Adrenal gland (tissue), 12 donors: Measurements from ENCODE around the gene RPL3. TPM values are rescaled to one million over a fixed set of nuclear protein-coding genes. Genes with fewer than 3 reads are reported as not detected.

Experiments used
- DNase-seq, 7 donors: peaks; one replicate each; pipeline ENCODE4 v3.0.0-alpha.2; 2019 to 2020
- H3K27ac ChIP-seq, 5 donors: fragments of 200-600 bp; sonication (generic) in 4 of 5; 1 replicate in 3 of 5; 2 replicates in 2 of 5; pipeline versions ENCODE4 v1.5.1 to v1.8.0; 2016 to 2020; ENCODE audit warnings: mild to moderate bottlenecking in 1 of 5
- H3K27me3 ChIP-seq: fragments of 200-600 bp; 2 replicates; pipeline ENCODE4 v1.8.0; 2021
- H3K36me3 ChIP-seq, 2 donors: fragments of 200-600 bp; replicated peaks in 1 of 2; 1 replicate in 1 of 2; 2 replicates in 1 of 2; pipeline versions ENCODE4 v1.5.1 to v1.8.0; 2018 to 2022
- H3K4me1 ChIP-seq, 2 donors: fragments of 200-600 bp; replicated peaks in 1 of 2; 1 replicate in 1 of 2; 2 replicates in 1 of 2; pipeline versions ENCODE4 v1.5.1 to v1.8.0; 2018 to 2021
- H3K4me3 ChIP-seq, 4 donors: fragments of 200-600 bp; sonication (generic) in 3 of 4; one replicate each; pipeline ENCODE4 v1.5.1; 2016 to 2018
- H3K9me3 ChIP-seq, 3 donors: fragments of 200-600 bp; sonication (generic) in 1 of 3; replicated peaks in 1 of 3; 1 replicate in 2 of 3; 2 replicates in 1 of 3; pipeline versions ENCODE4 v1.5.1 to v1.8.0; 2016 to 2021
- CTCF ChIP-seq, 6 experiments: fragments of 450-650 bp in 4 of 6; fragments of 200-600 bp in 2 of 6; sonication (generic) in 1 of 6; IDR thresholded peaks; 1 replicate in 5 of 6; 2 replicates in 1 of 6; pipeline versions ENCODE4 v1.5.1 to v1.8.0; 2016 to 2021; ENCODE audit warnings: antibody characterized with exemption in 6 of 6, mild to moderate bottlenecking in 2 of 6, moderate library complexity in 1 of 6
- POLR2A ChIP-seq, 2 donors: fragments of 450-650 bp; IDR thresholded peaks; one replicate each; pipeline ENCODE4 v1.6.1; 2017; ENCODE audit warnings: antibody characterized with exemption in 2 of 2, mild to moderate bottlenecking in 2 of 2, moderate library complexity in 1 of 2
- WGBS, 4 donors: extraction: QIAGEN DNeasy Blood & Tissue Kit in 2 of 4; methylation state at CpG; one replicate each; pipeline versions ENCODE4 v1.1.5 to v1.1.7; 2013 to 2017; 5-methylcytosine and 5-hydroxymethylcytosine counted together
- intact Hi-C, 2 donors: fragments of 100-400 bp; cut with DNase I; formaldehyde crosslinking; loops; one replicate each; pipeline versions ENCODE4 v1.14.1 to v1.15.0; 2022 to 2023
- polyA plus RNA-seq, 3 donors: library from polyadenylated mRNA; stranded (reverse); fragments of 200-250 nt in 2 of 3; fragments of 350-450 nt in 1 of 3; fragmentation: Illumina TruSeq in 1 of 3; extraction: RNeasy Lipid Tissue Mini Kit (QIAGEN cat#74804) in 1 of 3; gene quantifications; one replicate each; pipeline ENCODE4 v1.2.3, GENCODE V29; 2013 to 2014
- total RNA-seq, 9 donors: library from RNA; depleted of rRNA in 4 of 9; stranded (reverse); fragments of >200 nt in 4 of 9; fragments of 120-200 nt in 1 of 9; fragmentation: NEBNext Ultra II Directional in 1 of 9; extraction: Animal tissue kit (Norgen Biotek cat#: 25700) in 1 of 9; gene quantifications; one replicate each; pipeline versions ENCODE4 v1.1.0 to v1.2.4, GENCODE V29; 2013 to 2023
- donor health status: healthy with polysubstance abuse.
- donor health status: Bipolar disorder and iron deficiency.
- donor health status: DM: yes; HTN: yes; CAD: no.
- donor health status: DM: no; HTN: no; CAD: no.
- donor health status: DM: no; HTN: no; CAD: no.
- donor health status: DM: yes; HTN: yes; CAD: no.

RPL3 gene
- total and polyA plus RNA-seq, 12 donors, result 1,374 to 2,713 (median 1,954) TPM

GRCh38 chr22:39318507-39319283 is 728 bp downstream of the RPL3 start:
- Histone ChIP-seq H3K27ac (peak overlapping the region; percentile 98 to 99 (median 99)), H3K27me3 (no peaks in the 10 kb centered on the region), H3K4me1 (peaks cover 46% of the 10 kb centered on the region in 2 donors), H3K9me3 (no peaks in the 10 kb centered on the region), H3K36me3 (peaks cover 0 to 45% of the 10 kb centered on the region in 2 donors), H3K4me3 (peak overlapping the region; percentile 49 to 78 (median 74))
- TF ChIP-seq CTCF (IDR thresholded peaks at IDR 0.05) (no peak), POLR2A (IDR thresholded peaks at IDR 0.05) (no peak)
- DNase-seq, result peak in 6 of 7 donors; percentile 51 to 78 (median 63)
- intact Hi-C loops, result loop anchor here in 1 of 2 donors (10.0 kb wide), 1 partner anchor 314 kb away; no protein-coding TSS in a partner anchor
- 2 to 5% (median 2%) methylated on average over 19 to 26 of the region's 26 CpGs for WGBS, 4 donors

GRCh38 chr22:39317775-39318506 is 1.5 kb downstream of the RPL3 start:
- DNase-seq, result peak in 6 of 7 donors; percentile 56 to 74 (median 64)
- WGBS, 4 donors, result 10 to 13% (median 11%) methylated on average over 8 to 9 of the region's 9 CpGs
- Histone ChIP-seq H3K4me1 (peaks cover 53% of the 10 kb centered on the region in 2 donors), H3K4me3 (peak overlapping the region in 2 of 4 donors; percentile 73 to 74), H3K9me3 (no peaks in the 10 kb centered on the region), H3K36me3 (peaks cover 0 to 52% of the 10 kb centered on the region in 2 donors), H3K27ac (peak overlapping the region in 4 of 5 donors; percentile 98 to 99 (median 98)), H3K27me3 (no peaks in the 10 kb centered on the region)
- intact Hi-C loops, result loop anchor here (2.0 to 10.0 kb wide), 2 partner anchors 143 to 313 kb away; no protein-coding TSS in a partner anchor
- no peak for TF ChIP-seq CTCF (IDR thresholded peaks at IDR 0.05)
- TF ChIP-seq POLR2A (IDR thresholded peaks at IDR 0.05), result peak in 1 of 2 donors; percentile 34

GRCh38 chr22:39317084-39317774 is 2.2 kb downstream of the RPL3 start:
- H3K4me1 ChIP-seq, result peaks cover 55 to 56% of the 10 kb centered on the region in 2 donors
- no peaks in the 10 kb centered on the region for H3K27me3 ChIP-seq
- peak overlapping the region in 3 of 5 donors; percentile 98 to 99 (median 99) for H3K27ac ChIP-seq
- peak overlapping the region in 1 of 4 donors; percentile 73 for H3K4me3 ChIP-seq
- WGBS, 4 donors, result 25 to 43% (median 31%) methylated on average over 6 to 9 of the region's 9 CpGs
- intact Hi-C loops, result loop anchor here (2.0 to 10.0 kb wide), 2 partner anchors 142 to 312 kb away; no protein-coding TSS in a partner anchor
- H3K9me3 ChIP-seq, result no peaks in the 10 kb centered on the region
- TF ChIP-seq POLR2A (IDR thresholded peaks at IDR 0.05) (peak in 1 of 2 donors; percentile 3), CTCF (IDR thresholded peaks at IDR 0.05) (no peak)
- peak in 2 of 7 donors; percentile 28 to 39 for DNase-seq
- peaks cover 0 to 59% of the 10 kb centered on the region in 2 donors for H3K36me3 ChIP-seq
